ENCODE measurements around the gene TXK. TPM values are rescaled to one million over a fixed set of nuclear protein-coding genes. Genes with fewer than 3 reads are reported as not detected.

TXK gene
- polyA plus RNA-seq, 1 donor: 3.7 TPM

DNA sequence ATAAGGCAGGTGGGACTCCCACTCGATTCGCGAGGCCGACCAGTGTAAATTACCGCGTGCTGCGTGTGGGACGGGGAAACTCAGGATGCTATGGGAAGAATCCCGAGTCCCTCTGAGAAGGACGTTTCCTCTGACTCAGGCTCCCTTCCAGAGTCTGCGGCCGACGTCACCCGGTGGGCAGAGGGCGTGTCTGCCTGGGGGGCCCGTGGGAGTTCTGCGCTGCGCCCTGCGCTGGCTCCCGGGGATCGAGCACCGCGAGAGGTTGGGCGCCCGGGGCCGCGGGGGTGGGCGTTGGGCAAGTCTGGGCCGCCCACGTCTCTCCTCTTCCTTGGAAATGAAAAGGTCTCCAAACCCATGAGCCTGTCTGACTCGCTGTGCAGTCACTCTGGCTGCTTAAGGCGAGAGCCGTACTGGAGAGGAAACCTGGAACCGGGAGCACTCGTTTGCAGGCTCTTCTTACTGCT is 116.9 kb downstream of the TXK start:
- peak; percentile 41 for DNase-seq

Other genes starting within 250 kb of the TXK start
- gene NFXL1, start 219.7 kb downstream of the TXK start, polyA plus RNA-seq (ENCODE audit: insufficient read length): 32.4 TPM
- 4.7 TPM for gene CNGA1, start 117.6 kb downstream of the TXK start, polyA plus RNA-seq (ENCODE audit: insufficient read length)
- 11.0 TPM for gene NIPAL1, start 117.5 kb downstream of the TXK start, polyA plus RNA-seq (ENCODE audit: insufficient read length)
- gene TEC, start 135.6 kb upstream of the TXK start, polyA plus RNA-seq (ENCODE audit: insufficient read length): 5.5 TPM
- gene SLAIN2, start 207.3 kb upstream of the TXK start, polyA plus RNA-seq (ENCODE audit: insufficient read length): 67.8 TPM